MM.1S (cell line): ENCODE measurements around the gene CHCHD3.

Experiments
- DNase-seq: peaks from one replicate; pipeline ENCODE4 v3.0.0-alpha.2; 2015
- H2AFZ ChIP-seq: fragments of 300-600 bp; sonication (generic); 2 replicates; pipeline ENCODE4 v1.6.0; 2016; ENCODE audit warnings: antibody characterized with exemption, low read length
- H3F3A ChIP-seq: fragments of 300-600 bp; sonication (generic); 2 replicates; pipeline ENCODE4 v1.6.1; 2016; ENCODE audit warnings: mild to moderate bottlenecking, antibody characterized with exemption, low read length, moderate library complexity, mixed read lengths; ENCODE audit not compliant: insufficient read depth
- H3K27ac ChIP-seq: fragments of 300-600 bp; sonication (generic); 2 replicates; pipeline ENCODE4 v1.5.1; 2016; ENCODE audit warnings: mild to moderate bottlenecking, low read length
- H3K27me3 ChIP-seq: fragments of 300-600 bp; sonication (generic); replicated peaks from 2 replicates; pipeline ENCODE4 v1.6.0; 2016; ENCODE audit warnings: low read length; ENCODE audit not compliant: insufficient read depth
- H3K36me3 ChIP-seq: fragments of 300-600 bp; sonication (generic); replicated peaks from 2 replicates; pipeline ENCODE4 v1.6.1; 2016; ENCODE audit warnings: mild to moderate bottlenecking, low read length, mixed read lengths; ENCODE audit not compliant: insufficient read depth
- H3K4me1 ChIP-seq: fragments of 300-600 bp; sonication (generic); 2 replicates; pipeline ENCODE4 v1.6.1; 2016; ENCODE audit warnings: low read length, mixed read lengths
- H3K4me2 ChIP-seq: fragments of 300-600 bp; sonication (generic); 2 replicates; pipeline ENCODE4 v1.6.0; 2016; ENCODE audit warnings: low read depth, low read length
- H3K4me3 ChIP-seq: fragments of 300-600 bp; sonication (generic); 2 replicates; pipeline ENCODE4 v1.5.1; 2016; ENCODE audit warnings: low read length, mixed read lengths
- H3K79me2 ChIP-seq: fragments of 300-600 bp; sonication (generic); 2 replicates; pipeline ENCODE4 v1.6.1; 2016; ENCODE audit warnings: mixed run types, low read length, mixed read lengths
- H3K9ac ChIP-seq: fragments of 300-600 bp; sonication (generic); 2 replicates; pipeline ENCODE4 v1.6.1; 2016; ENCODE audit warnings: low read length, mixed read lengths
- H3K9me2 ChIP-seq: fragments of 300-600 bp; sonication (generic); replicated peaks from 2 replicates; pipeline ENCODE4 v1.6.1; 2016; ENCODE audit warnings: mild to moderate bottlenecking, low read length, mixed read lengths; ENCODE audit not compliant: insufficient read depth
- H3K9me3 ChIP-seq: fragments of 300-600 bp; sonication (generic); replicated peaks from 2 replicates; pipeline ENCODE4 v1.6.1; 2016; ENCODE audit warnings: mild to moderate bottlenecking, low read length, mixed read lengths; ENCODE audit not compliant: insufficient read depth
- H4K20me1 ChIP-seq: fragments of 300-600 bp; sonication (generic); 2 replicates; pipeline ENCODE4 v1.6.1; 2016; ENCODE audit warnings: mild to moderate bottlenecking, low read length, moderate library complexity, mixed read lengths; ENCODE audit not compliant: insufficient read depth
- EZH2 ChIP-seq: fragments of 300-600 bp; sonication (generic); optimal IDR thresholded peaks from 2 replicates; pipeline ENCODE3; 2017; ENCODE audit warnings: low read depth, mild to moderate bottlenecking, antibody characterized with exemption, low read length, mixed read lengths
- EZH2phosphoT487 ChIP-seq: fragments of 300-600 bp; sonication (generic); IDR thresholded peaks from 2 replicates; pipeline ENCODE4 v1.6.1; 2018; ENCODE audit warnings: antibody characterized with exemption, low read length
- TF ChIP-seq, protein P1 (sequence below): fragments of 300-600 bp; sonication (generic); IDR thresholded peaks from 2 replicates; pipeline ENCODE4 v1.5.1; 2016; ENCODE audit warnings: antibody characterized with exemption, low read length, mixed read lengths

Gene CHCHD3

DNA sequence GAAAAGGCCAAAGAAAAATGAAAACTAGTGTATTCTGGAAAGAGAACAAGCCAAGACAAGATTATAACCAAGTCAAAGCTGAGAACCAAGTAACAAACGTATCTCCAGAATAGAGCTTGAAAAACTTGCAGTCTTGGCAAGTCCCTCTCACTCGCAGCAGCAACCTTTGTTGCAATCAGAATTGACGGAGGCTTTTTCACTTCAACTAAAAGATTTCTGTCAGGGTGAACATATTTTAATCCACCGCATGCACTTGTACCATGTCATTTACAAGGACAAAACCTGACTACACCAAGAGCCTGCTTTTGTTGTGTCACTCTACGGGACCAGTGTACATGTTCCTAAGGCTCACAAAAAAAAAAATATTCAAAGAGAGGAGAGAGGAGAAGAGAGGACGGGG is 122.0 kb downstream of the CHCHD3 start:
- Histone ChIP-seq H3K79me2 (peaks cover 22% of the 10 kb centered on the region), H3K9me3 (no peaks in the 10 kb centered on the region), H3K9me2 (no peaks in the 10 kb centered on the region), H3K27ac (no peak overlapping the region), H3F3A (no peaks in the 10 kb centered on the region), H3K9ac (no peak overlapping the region), H4K20me1 (no peaks in the 10 kb centered on the region), H3K27me3 (no peaks in the 10 kb centered on the region), H3K36me3 (no peaks in the 10 kb centered on the region), H3K4me2 (no peak overlapping the region), H2AFZ (no peak overlapping the region), H3K4me1 (no peaks in the 10 kb centered on the region), H3K4me3 (no peak overlapping the region)
- no peak for DNase-seq
- TF ChIP-seq, protein P1, sequence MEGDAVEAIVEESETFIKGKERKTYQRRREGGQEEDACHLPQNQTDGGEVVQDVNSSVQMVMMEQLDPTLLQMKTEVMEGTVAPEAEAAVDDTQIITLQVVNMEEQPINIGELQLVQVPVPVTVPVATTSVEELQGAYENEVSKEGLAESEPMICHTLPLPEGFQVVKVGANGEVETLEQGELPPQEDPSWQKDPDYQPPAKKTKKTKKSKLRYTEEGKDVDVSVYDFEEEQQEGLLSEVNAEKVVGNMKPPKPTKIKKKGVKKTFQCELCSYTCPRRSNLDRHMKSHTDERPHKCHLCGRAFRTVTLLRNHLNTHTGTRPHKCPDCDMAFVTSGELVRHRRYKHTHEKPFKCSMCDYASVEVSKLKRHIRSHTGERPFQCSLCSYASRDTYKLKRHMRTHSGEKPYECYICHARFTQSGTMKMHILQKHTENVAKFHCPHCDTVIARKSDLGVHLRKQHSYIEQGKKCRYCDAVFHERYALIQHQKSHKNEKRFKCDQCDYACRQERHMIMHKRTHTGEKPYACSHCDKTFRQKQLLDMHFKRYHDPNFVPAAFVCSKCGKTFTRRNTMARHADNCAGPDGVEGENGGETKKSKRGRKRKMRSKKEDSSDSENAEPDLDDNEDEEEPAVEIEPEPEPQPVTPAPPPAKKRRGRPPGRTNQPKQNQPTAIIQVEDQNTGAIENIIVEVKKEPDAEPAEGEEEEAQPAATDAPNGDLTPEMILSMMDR, result no peak
- TF ChIP-seq EZH2, result no peak
- TF ChIP-seq EZH2phosphoT487, result no peak

DNA sequence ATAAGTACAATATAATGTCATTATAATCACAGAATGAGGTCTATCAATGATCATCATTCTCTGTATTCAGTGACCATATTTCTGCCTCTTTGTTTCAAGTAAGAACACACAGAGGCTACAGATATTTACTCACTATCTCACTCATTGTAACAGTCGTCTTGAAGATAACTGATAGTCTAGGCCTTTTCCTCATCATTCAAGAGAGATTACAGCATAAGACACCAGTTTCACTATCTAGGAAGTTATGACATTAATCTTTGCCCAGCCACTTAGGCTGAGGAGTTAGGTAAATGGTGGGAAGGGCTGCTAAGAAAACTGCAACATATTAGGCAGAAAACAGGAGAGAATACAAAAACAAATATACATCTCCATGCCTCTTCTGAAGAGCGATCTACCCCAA is 125.3 kb downstream of the CHCHD3 start:
- no peaks in the 10 kb centered on the region for H3F3A ChIP-seq
- no peak for DNase-seq
- TF ChIP-seq EZH2 (no peak), EZH2phosphoT487 (no peak)
- TF ChIP-seq, protein P1, result no peak
- H3K36me3 ChIP-seq, result no peaks in the 10 kb centered on the region
- H3K4me3 ChIP-seq, result no peak overlapping the region
- no peak overlapping the region for H3K9ac ChIP-seq
- H3K4me1 ChIP-seq, result no peaks in the 10 kb centered on the region
- H3K4me2 ChIP-seq, result no peak overlapping the region
- no peak overlapping the region for H2AFZ ChIP-seq
- H3K9me3 ChIP-seq, result no peaks in the 10 kb centered on the region
- H3K79me2 ChIP-seq, result 0 out of 2 replicates have a peak, but pooled peaks cover 13% of the 10 kb centered on the region
- no peaks in the 10 kb centered on the region for H3K27me3 ChIP-seq
- no peak overlapping the region for H3K27ac ChIP-seq
- H4K20me1 ChIP-seq, result no peaks in the 10 kb centered on the region
- H3K9me2 ChIP-seq, result no peaks in the 10 kb centered on the region

DNA sequence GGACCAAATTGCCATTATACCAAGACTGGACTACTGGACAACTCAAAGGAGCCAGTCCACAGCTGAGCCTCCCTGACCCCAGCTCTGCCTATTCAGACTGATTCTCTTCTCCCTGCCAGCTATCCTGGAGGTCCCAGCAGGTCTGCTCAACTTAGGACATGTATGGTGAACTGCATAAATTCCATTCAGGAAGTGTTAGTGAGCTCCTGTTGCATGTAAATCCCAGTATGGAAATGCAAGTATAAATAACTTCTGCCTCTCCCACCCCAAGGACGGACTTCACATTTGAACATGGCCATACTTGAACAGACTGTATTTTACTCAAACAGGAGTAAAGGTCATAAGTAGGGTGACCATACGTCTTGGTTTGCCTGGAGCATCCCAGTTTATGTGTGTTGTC is 128.4 kb downstream of the CHCHD3 start:
- Histone ChIP-seq H3K9ac (no peak overlapping the region), H3K4me2 (no peak overlapping the region), H3K9me3 (no peaks in the 10 kb centered on the region), H3K27ac (no peak overlapping the region), H3K36me3 (no peaks in the 10 kb centered on the region), H3F3A (no peaks in the 10 kb centered on the region), H2AFZ (no peak overlapping the region), H3K9me2 (no peaks in the 10 kb centered on the region), H4K20me1 (no peaks in the 10 kb centered on the region), H3K4me1 (no peaks in the 10 kb centered on the region), H3K4me3 (no peak overlapping the region), H3K79me2 (0 out of 2 replicates have a peak, but pooled peaks cover 6% of the 10 kb centered on the region), H3K27me3 (no peaks in the 10 kb centered on the region)
- no peak for TF ChIP-seq EZH2
- no peak for TF ChIP-seq EZH2phosphoT487
- TF ChIP-seq, protein P1, result no peak
- no peak for DNase-seq

DNA sequence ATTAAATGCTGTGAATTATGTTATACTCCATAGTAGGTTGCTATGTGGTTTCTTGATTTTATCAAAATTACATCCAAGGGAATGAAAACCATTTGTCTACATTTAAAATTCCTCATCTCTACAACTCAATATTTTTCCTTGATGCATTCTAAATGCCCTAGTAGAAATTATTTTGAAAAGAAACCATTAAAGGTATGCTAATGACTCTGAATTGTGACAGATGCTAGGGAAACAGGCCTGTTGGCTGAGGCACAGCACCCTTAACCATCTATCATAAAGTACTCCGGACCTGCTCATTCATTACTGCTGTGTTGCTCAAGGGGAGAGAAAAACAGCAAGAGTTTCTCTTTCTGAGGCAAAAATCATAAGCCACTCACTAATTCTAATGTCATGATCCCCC is 131.2 kb downstream of the CHCHD3 start:
- Histone ChIP-seq H3F3A (no peaks in the 10 kb centered on the region), H3K9ac (no peak overlapping the region), H3K4me1 (no peaks in the 10 kb centered on the region), H3K4me2 (no peak overlapping the region), H3K9me3 (no peaks in the 10 kb centered on the region), H4K20me1 (no peaks in the 10 kb centered on the region), H3K27me3 (no peaks in the 10 kb centered on the region), H3K4me3 (no peak overlapping the region), H3K9me2 (no peaks in the 10 kb centered on the region), H3K27ac (no peak overlapping the region), H2AFZ (no peak overlapping the region), H3K36me3 (no peaks in the 10 kb centered on the region), H3K79me2 (0 out of 2 replicates have a peak, but pooled peaks cover 6% of the 10 kb centered on the region)
- TF ChIP-seq, protein P1, result no peak
- TF ChIP-seq EZH2phosphoT487, result no peak
- TF ChIP-seq EZH2, result no peak
- DNase-seq, result no peak
